Upper lobe of right lung (tissue), 1 donor: ENCODE measurements around the gene TLR5. TPM values are rescaled to one million over a fixed set of nuclear protein-coding genes. Genes with fewer than 3 reads are reported as not detected.

Source experiments
- ATAC-seq: fragments of 200-7000 bp; cut with Tn5 transposase; one replicate; pipeline ENCODE4 v1.9.1; 2020; ENCODE audit warnings: mild to moderate bottlenecking, moderate library complexity
- DNase-seq: peaks from one replicate; pipeline ENCODE4 v3.0.0-alpha.2; 2020
- H3K27ac ChIP-seq: fragments of 200-600 bp; one replicate; pipeline ENCODE4 v1.8.0; 2022
- H3K27me3 ChIP-seq: fragments of 200-600 bp; one replicate; pipeline ENCODE4 v1.8.0; 2022; ENCODE audit warnings: mild to moderate bottlenecking
- H3K36me3 ChIP-seq: fragments of 200-600 bp; one replicate; pipeline ENCODE4 v1.8.0; 2022
- H3K4me1 ChIP-seq: fragments of 200-600 bp; one replicate; pipeline ENCODE4 v1.8.0; 2022
- H3K4me3 ChIP-seq: fragments of 200-600 bp; one replicate; pipeline ENCODE4 v1.8.0; 2022; ENCODE audit warnings: mild to moderate bottlenecking
- H3K9me3 ChIP-seq: fragments of 200-600 bp; one replicate; pipeline ENCODE4 v1.8.0; 2022
- intact Hi-C: fragments of 100-400 bp; cut with DNase I; formaldehyde crosslinking; loops from one replicate; pipeline ENCODE4 v1.11.0; 2022
- total RNA-seq: library from RNA; stranded (reverse); fragmentation: NEBNext Ultra II Directional; extraction: Animal tissue kit (Norgen Biotek cat#: 25700); gene quantifications from one replicate; pipeline ENCODE4 v1.2.1, GENCODE V29; 2021
- TF ChIP-seq, protein P1 (sequence below): fragments of 200-600 bp; IDR thresholded peaks from one replicate; pipeline ENCODE4 v1.8.0; 2022; ENCODE audit warnings: antibody characterized with exemption
- donor health status: DM: no; HTN: yes; CAD: no; lungs with severe emphysema.

TLR5 gene
- total RNA-seq, 1 donor from 2014 or later = 22.3 TPM

GRCh38 chr1:223133824-223134435 lies 9.1 kb downstream of the TLR5 start:
- intact Hi-C loops = no loop called here
- H3K9me3 ChIP-seq = no peaks in the 10 kb centered on the region
- H3K4me3 ChIP-seq = peak overlapping the region; percentile 43
- ATAC-seq (peak; percentile 96), DNase-seq (peak; percentile 93)
- H3K36me3 ChIP-seq = no peaks in the 10 kb centered on the region
- H3K4me1 ChIP-seq = peaks cover 42% of the 10 kb centered on the region
- H3K27me3 ChIP-seq = no peaks in the 10 kb centered on the region
- TF ChIP-seq, protein P1, sequence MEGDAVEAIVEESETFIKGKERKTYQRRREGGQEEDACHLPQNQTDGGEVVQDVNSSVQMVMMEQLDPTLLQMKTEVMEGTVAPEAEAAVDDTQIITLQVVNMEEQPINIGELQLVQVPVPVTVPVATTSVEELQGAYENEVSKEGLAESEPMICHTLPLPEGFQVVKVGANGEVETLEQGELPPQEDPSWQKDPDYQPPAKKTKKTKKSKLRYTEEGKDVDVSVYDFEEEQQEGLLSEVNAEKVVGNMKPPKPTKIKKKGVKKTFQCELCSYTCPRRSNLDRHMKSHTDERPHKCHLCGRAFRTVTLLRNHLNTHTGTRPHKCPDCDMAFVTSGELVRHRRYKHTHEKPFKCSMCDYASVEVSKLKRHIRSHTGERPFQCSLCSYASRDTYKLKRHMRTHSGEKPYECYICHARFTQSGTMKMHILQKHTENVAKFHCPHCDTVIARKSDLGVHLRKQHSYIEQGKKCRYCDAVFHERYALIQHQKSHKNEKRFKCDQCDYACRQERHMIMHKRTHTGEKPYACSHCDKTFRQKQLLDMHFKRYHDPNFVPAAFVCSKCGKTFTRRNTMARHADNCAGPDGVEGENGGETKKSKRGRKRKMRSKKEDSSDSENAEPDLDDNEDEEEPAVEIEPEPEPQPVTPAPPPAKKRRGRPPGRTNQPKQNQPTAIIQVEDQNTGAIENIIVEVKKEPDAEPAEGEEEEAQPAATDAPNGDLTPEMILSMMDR = peak; percentile 98
- H3K27ac ChIP-seq = peak overlapping the region; percentile 75

DNA sequence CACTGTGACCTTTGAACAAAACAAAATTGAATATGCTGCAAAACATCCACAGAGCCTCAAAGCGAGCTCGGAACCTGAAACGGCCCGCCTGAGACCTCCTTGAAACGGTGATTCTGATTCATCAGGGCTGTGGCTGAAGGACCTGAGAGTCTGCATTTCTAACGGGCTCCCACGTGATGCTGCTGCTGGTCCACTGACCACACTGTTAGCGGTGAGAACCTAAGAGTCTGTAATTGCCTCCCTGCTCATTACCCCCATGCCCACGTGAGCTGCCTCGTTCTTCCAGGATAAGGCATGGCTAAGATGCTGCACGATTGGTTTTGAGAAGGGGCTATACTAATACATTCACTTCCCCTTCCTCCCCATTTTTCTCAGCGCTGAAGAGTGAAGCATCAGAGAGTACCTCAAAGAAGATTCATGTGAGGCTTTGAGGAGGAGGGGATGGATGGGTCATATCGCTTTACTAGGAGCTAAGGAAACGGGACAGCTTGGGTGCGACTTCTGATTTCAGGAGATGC lies 9.7 kb downstream of the TLR5 start:
- H3K27me3 ChIP-seq = no peaks in the 10 kb centered on the region
- H3K27ac ChIP-seq = peak overlapping the region; percentile 75
- TF ChIP-seq, protein P1 = no peak
- H3K9me3 ChIP-seq = no peaks in the 10 kb centered on the region
- intact Hi-C loops = no loop called here
- ATAC-seq (peak; percentile 4), DNase-seq (no peak)
- no peaks in the 10 kb centered on the region for H3K36me3 ChIP-seq
- peaks cover 43% of the 10 kb centered on the region for H3K4me1 ChIP-seq
- peak overlapping the region; percentile 43 for H3K4me3 ChIP-seq

DNA sequence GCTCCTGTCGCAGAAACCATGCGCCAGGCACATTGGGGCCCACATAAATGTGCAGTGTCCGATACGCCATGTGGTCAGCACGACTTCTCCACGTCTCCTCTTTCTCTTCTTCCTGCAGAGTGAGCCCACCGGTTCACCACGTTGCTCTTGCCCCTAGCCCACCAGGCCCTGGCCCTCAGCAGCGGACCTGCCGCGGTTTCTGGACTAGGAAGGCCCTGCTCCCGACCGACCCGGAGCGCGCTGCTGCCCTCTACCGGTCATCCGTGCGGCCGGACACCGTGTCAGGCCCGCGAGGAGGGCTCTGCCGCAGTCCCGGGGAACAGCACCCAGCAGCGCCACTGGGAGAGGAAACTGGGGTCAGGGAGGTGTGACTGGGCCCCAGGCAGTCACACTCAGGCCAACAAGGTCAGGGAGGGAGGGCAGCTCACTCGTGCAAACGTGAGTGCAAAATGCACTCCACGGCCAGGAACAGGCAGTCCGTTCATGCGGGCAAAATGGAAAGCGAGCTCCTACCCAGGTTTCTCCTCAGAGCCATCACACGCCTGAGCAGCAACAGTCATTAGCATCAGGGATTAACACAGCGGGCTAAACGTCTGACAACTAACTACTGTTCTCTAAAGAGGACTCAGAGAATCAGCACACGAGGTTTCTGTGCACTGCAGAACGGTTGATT lies 13.7 kb downstream of the TLR5 start:
- Histone ChIP-seq H3K27ac (no peak overlapping the region), H3K36me3 (no peaks in the 10 kb centered on the region), H3K4me3 (peak overlapping the region; percentile 28), H3K9me3 (no peaks in the 10 kb centered on the region), H3K27me3 (no peaks in the 10 kb centered on the region), H3K4me1 (peaks cover 12% of the 10 kb centered on the region)
- DNase-seq = peak; percentile 88
- peak; percentile 77 for ATAC-seq
- intact Hi-C loops = no loop called here
- TF ChIP-seq, protein P1 = peak; percentile 91

DNA sequence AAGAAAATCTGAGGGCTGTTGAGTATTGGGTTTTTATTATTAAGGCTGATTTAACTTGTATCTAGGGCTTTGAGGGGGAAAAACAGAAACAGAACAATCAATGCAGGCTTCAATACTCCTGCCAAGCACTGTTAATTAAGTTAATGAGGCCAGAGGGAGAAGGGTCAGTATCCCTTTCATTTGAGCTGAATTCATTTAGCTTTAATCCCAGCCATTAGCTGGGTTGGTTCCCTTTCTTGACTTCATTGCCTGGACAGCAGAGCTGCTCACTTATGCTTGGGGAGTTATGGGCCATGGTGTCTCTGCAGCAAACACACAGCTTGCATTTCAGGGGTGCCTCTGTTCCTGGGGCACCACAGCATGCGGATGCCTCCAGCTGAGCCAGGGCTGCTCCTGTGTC lies 16.3 kb downstream of the TLR5 start:
- H3K4me1 ChIP-seq = peaks cover 6% of the 10 kb centered on the region
- DNase-seq (no peak), ATAC-seq (no peak)
- no peaks in the 10 kb centered on the region for H3K9me3 ChIP-seq
- TF ChIP-seq, protein P1 = no peak
- intact Hi-C loops = no loop called here
- H3K27ac ChIP-seq = no peak overlapping the region
- H3K36me3 ChIP-seq = no peaks in the 10 kb centered on the region
- no peaks in the 10 kb centered on the region for H3K27me3 ChIP-seq
- H3K4me3 ChIP-seq = no peak overlapping the region

DNA sequence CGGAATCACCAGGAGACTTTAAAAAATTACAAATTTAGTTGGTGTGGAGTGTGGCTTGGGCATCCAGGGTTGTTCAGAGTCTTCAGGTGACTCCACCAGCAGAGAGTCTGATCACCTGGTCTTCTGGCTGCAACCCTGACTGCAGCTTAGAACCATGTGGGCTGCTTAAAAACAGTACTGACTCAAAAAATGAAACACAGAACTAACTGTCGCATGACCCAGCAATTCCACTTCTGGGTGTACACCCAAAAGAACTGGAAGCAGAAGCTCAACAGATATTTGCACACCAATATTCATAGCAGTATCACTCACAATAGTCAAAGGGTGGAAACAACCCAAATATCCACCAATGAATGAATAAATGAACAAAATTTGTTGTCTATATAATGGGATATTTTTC lies 17.3 kb downstream of the TLR5 start:
- no peaks in the 10 kb centered on the region for H3K36me3 ChIP-seq
- intact Hi-C loops = no loop called here
- ATAC-seq = no peak

More for the DNA sequence above, 17.3 kb downstream of the TLR5 start:
- no peak for DNase-seq
- no peaks in the 10 kb centered on the region for H3K9me3 ChIP-seq
- H3K27ac ChIP-seq = no peak overlapping the region
- H3K4me3 ChIP-seq = no peak overlapping the region
- TF ChIP-seq, protein P1 = no peak
- peaks cover 6% of the 10 kb centered on the region for H3K4me1 ChIP-seq
- H3K27me3 ChIP-seq = no peaks in the 10 kb centered on the region
